H1 (cell line): ENCODE results near the gene MZF1. TPM values are rescaled to one million over a fixed set of nuclear protein-coding genes. Genes with fewer than 3 reads are reported as not detected.
A peak's percentile ranks its signal among the peaks of the same experiment; 100 is the strongest.

Experiments
- CTCF ChIA-PET: fragments of 300-600 bp; sonication (Branson Sonifier 250); formaldehyde crosslinking; loops from one replicate; lab custom pipeline; 2021; ENCODE audit not compliant: partially characterized antibody; lab: Charles Lee
- POLR2A ChIA-PET: fragments of 300-600 bp; sonication (Branson Sonifier 250); formaldehyde crosslinking; loops from one replicate; lab custom pipeline; 2021; ENCODE audit warnings: inconsistent platforms; ENCODE audit not compliant: partially characterized antibody; lab: Charles Lee
- DNase-seq, 2 experiments: peaks; one replicate each; pipeline versions ENCODE4 v3.0.0 to v3.0.0-alpha.2; 2010 to 2022; ENCODE audit warnings: low spot score in 2 of 2, low read depth in 1 of 2, mixed read lengths in 1 of 2
- FAIRE-seq: peaks from 2 replicates; lab custom pipeline; 2011; peaks lifted over from hg19 to GRCh38; lab: Jason Lieb, UNC
- H2AFZ ChIP-seq: 2 replicates; pipeline ENCODE4 v1.8.1; 2012; ENCODE audit warnings: low read length, inconsistent platforms
- H2AK5ac ChIP-seq: 2 replicates; pipeline ENCODE4 v1.6.1; 2013; ENCODE audit warnings: low read depth, low read length
- H2BK120ac ChIP-seq: replicated peaks from 2 replicates; pipeline ENCODE3; 2013; ENCODE audit warnings: low read depth, low read length, inconsistent platforms
- H2BK12ac ChIP-seq: 2 replicates; pipeline ENCODE4 v1.6.1; 2013; ENCODE audit warnings: low read depth, low read length
- H2BK15ac ChIP-seq: 2 replicates; pipeline ENCODE4 v1.6.1; 2013; ENCODE audit warnings: low read length
- H2BK20ac ChIP-seq: 2 replicates; pipeline ENCODE4 v1.6.1; 2013; ENCODE audit warnings: low read length
- H2BK5ac ChIP-seq: 2 replicates; pipeline ENCODE4 v1.6.1; 2013; ENCODE audit warnings: low read depth, low read length
- H3K14ac ChIP-seq: 2 replicates; pipeline ENCODE4 v1.6.1; 2013; ENCODE audit warnings: inconsistent platforms; ENCODE audit not compliant: insufficient read length
- H3K18ac ChIP-seq: 2 replicates; pipeline ENCODE4 v1.6.1; 2013; ENCODE audit warnings: low read length; ENCODE audit errors: extremely low read depth
- H3K23ac ChIP-seq: 2 replicates; pipeline ENCODE4 v1.6.1; 2013; ENCODE audit warnings: inconsistent platforms; ENCODE audit not compliant: insufficient read length
- H3K23me2 ChIP-seq: 2 replicates; pipeline ENCODE4 v1.6.1; 2013; ENCODE audit warnings: low read depth, low read length
- H3K27ac ChIP-seq: 2 replicates; pipeline ENCODE4 v1.6.1; 2011; ENCODE audit warnings: low read depth, low read length, inconsistent platforms
- H3K27me3 ChIP-seq, 4 experiments: replicated peaks in 1 of 4; 1 replicate in 1 of 4; 2 replicates in 3 of 4; pipeline versions ENCODE4 v1.6.1 to v1.8.1; 2011 to 2013; ENCODE audit warnings: low read length in 3 of 4, mild to moderate bottlenecking in 3 of 4, inconsistent platforms in 2 of 4, mixed read lengths in 2 of 4, moderate library complexity in 1 of 4; ENCODE audit not compliant: control insufficient read depth in 3 of 4, insufficient read depth in 3 of 4; ENCODE audit errors: extremely low read depth in 1 of 4
- H3K36me3 ChIP-seq, 4 experiments: 2 replicates each; pipeline versions ENCODE4 v1.6.1 to v1.8.1; 2011 to 2013; ENCODE audit warnings: mild to moderate bottlenecking in 4 of 4, low read length in 3 of 4, moderate library complexity in 2 of 4, control low read depth in 1 of 4, inconsistent platforms in 1 of 4; ENCODE audit not compliant: insufficient read depth in 4 of 4, control insufficient read depth in 2 of 4
- H3K4ac ChIP-seq: replicated peaks from 2 replicates; pipeline ENCODE3; 2013; ENCODE audit warnings: low read length, low read depth, mixed read lengths, inconsistent platforms; ENCODE audit not compliant: insufficient read length
- H3K4me1 ChIP-seq, 4 experiments: replicated peaks in 1 of 4; 1 replicate in 1 of 4; 2 replicates in 3 of 4; pipeline versions ENCODE4 v1.6.1 to v1.8.1; 2011 to 2013; ENCODE audit warnings: low read length in 3 of 4, inconsistent platforms in 2 of 4, mixed read lengths in 1 of 4; ENCODE audit not compliant: insufficient read depth in 4 of 4, control insufficient read depth in 3 of 4
- H3K4me2 ChIP-seq, 2 experiments: 2 replicates each; pipeline versions ENCODE4 v1.6.1 to v1.8.1; 2011 to 2013; ENCODE audit warnings: low read depth in 2 of 2, low read length in 2 of 2, control low read depth in 1 of 2, inconsistent platforms in 1 of 2, mild to moderate bottlenecking in 1 of 2; ENCODE audit not compliant: insufficient read depth in 1 of 2
- H3K4me3 ChIP-seq, 4 experiments: fragments of 200-600, 300-600 bp in 1 of 4; sonication (generic), shearing (Covaris generic), sonication (Bioruptor Twin) in 1 of 4; 2 replicates each; pipeline versions ENCODE4 v1.5.1 to v1.8.1; 2011 to 2016; ENCODE audit warnings: low read length in 4 of 4, low read depth in 3 of 4, control low read depth in 2 of 4, inconsistent platforms in 2 of 4, mild to moderate bottlenecking in 2 of 4, mixed read lengths in 1 of 4, moderate library complexity in 1 of 4; ENCODE audit not compliant: insufficient read depth in 2 of 4; ENCODE audit errors: extremely low read depth in 1 of 4
- H3K56ac ChIP-seq: replicated peaks from 2 replicates; pipeline ENCODE3; 2013; ENCODE audit warnings: low read depth, mild to moderate bottlenecking, mixed read lengths, low read length, inconsistent platforms; ENCODE audit not compliant: insufficient read length
- H3K79me1 ChIP-seq: 2 replicates; pipeline ENCODE4 v1.6.1; 2013; ENCODE audit warnings: low read depth, low read length, control low read depth
- H3K79me2 ChIP-seq, 2 experiments: 2 replicates each; pipeline versions ENCODE4 v1.6.1 to v1.8.1; 2012 to 2013; ENCODE audit warnings: low read length in 2 of 2, mild to moderate bottlenecking in 2 of 2, inconsistent platforms in 1 of 2; ENCODE audit not compliant: insufficient read depth in 2 of 2, control insufficient read depth in 1 of 2
- H3K9ac ChIP-seq, 4 experiments: replicated peaks in 1 of 4; 1 replicate in 1 of 4; 2 replicates in 3 of 4; pipeline versions ENCODE4 v1.6.1 to v1.8.1; 2011 to 2013; ENCODE audit warnings: low read depth in 3 of 4, low read length in 3 of 4, control low read depth in 2 of 4, mild to moderate bottlenecking in 2 of 4, moderate library complexity in 2 of 4, inconsistent platforms in 1 of 4; ENCODE audit errors: extremely low read depth in 1 of 4
- H3K9me3 ChIP-seq, 2 experiments: 2 replicates each; pipeline versions ENCODE4 v1.6.1 to v1.8.1; 2012 to 2013; ENCODE audit warnings: mild to moderate bottlenecking in 2 of 2, moderate library complexity in 2 of 2, control low read depth in 1 of 2, inconsistent platforms in 1 of 2, low read depth in 1 of 2, low read length in 1 of 2, mixed read lengths in 1 of 2; ENCODE audit not compliant: insufficient read depth in 2 of 2
- H4K20me1 ChIP-seq, 2 experiments: replicated peaks in 1 of 2; 2 replicates each; pipeline versions ENCODE3 to v1.8.1; 2011 to 2013; ENCODE audit warnings: inconsistent platforms in 2 of 2, low read length in 2 of 2, mild to moderate bottlenecking in 1 of 2; ENCODE audit not compliant: insufficient read depth in 2 of 2, control insufficient read depth in 1 of 2
- H4K5ac ChIP-seq: 2 replicates; pipeline ENCODE4 v1.6.1; 2013; ENCODE audit warnings: low read length, low read depth, mixed read lengths, inconsistent platforms; ENCODE audit not compliant: insufficient read length
- H4K8ac ChIP-seq: 2 replicates; pipeline ENCODE4 v1.8.0; 2013; ENCODE audit warnings: mild to moderate bottlenecking, moderate library complexity, low read length, inconsistent platforms; ENCODE audit not compliant: insufficient read depth; ENCODE audit errors: extremely low read depth
- H4K91ac ChIP-seq: replicated peaks from 2 replicates; pipeline ENCODE3; 2013; ENCODE audit warnings: low read length, mixed read lengths, inconsistent platforms; ENCODE audit not compliant: insufficient read length
- CBX8 ChIP-seq: fragments of 300-800, 300-1000 bp; sonication (generic); IDR thresholded peaks from 2 replicates; pipeline ENCODE4 v1.7.1; 2016; ENCODE audit warnings: low read depth, low read length, borderline replicate concordance
- CHD2 ChIP-seq: IDR thresholded peaks from 2 replicates; pipeline ENCODE4 v1.6.1; 2012; ENCODE audit warnings: low read length, improper control_type of control experiment
- EGR1 ChIP-seq: IDR thresholded peaks from 2 replicates; pipeline ENCODE4 v1.6.1; 2011; ENCODE audit warnings: low read depth, low read length, borderline replicate concordance
- JUN ChIP-seq: IDR thresholded peaks from 2 replicates; pipeline ENCODE4 v1.6.1; 2011; ENCODE audit warnings: low read depth, mild to moderate bottlenecking, improper control_type of control experiment, low read length
- KDM1A ChIP-seq: fragments of 200-600, 300-600 bp; sonication (generic); IDR thresholded peaks from 2 replicates; pipeline ENCODE4 v1.7.1; 2016; ENCODE audit warnings: mild to moderate bottlenecking, low read length, borderline replicate concordance
- POU5F1 ChIP-seq: IDR thresholded peaks from 2 replicates; pipeline ENCODE4 v1.6.1; 2011; ENCODE audit warnings: low read depth, mild to moderate bottlenecking, low read length, moderate library complexity
- SAP30 ChIP-seq: fragments of 300-600 bp; sonication (generic); IDR thresholded peaks from 2 replicates; pipeline ENCODE4 v1.7.1; 2012; ENCODE audit warnings: low read length, moderate library complexity, mild to moderate bottlenecking, inconsistent platforms; ENCODE audit not compliant: insufficient read depth, insufficient replicate concordance
- WGBS, 2 experiments: shearing (Covaris generic) in 1 of 2; methylation state at CpG; one replicate each; pipeline versions ENCODE4 v1.1.6 to v1.1.7; 2013 to 2015; ENCODE audit warnings: low lambda C conversion rate in 2 of 2, mixed read lengths in 2 of 2, inconsistent platforms in 1 of 2, low coverage in 1 of 2, missing lambda C conversion rate in 1 of 2; ENCODE audit not compliant: insufficient replicate concordance in 2 of 2, insufficient coverage in 1 of 2, insufficient read length in 1 of 2; ENCODE audit errors: extremely low coverage in 1 of 2, missing lambda C conversion rate in 1 of 2; 5-methylcytosine and 5-hydroxymethylcytosine counted together
- polyA plus RNA-seq, 7 experiments: library from polyadenylated mRNA; depleted of rRNA in 3 of 7; stranded (reverse) in 5 of 7; unstranded in 2 of 7; fragments of >200 nt in 5 of 7; fragments of 200-250 nt in 2 of 7; gene quantifications; 1 replicate in 5 of 7; 2 replicates in 1 of 7; 4 replicates in 1 of 7; pipeline versions ENCODE4 v1.2.1 to v1.2.3, GENCODE V29; 2011 to 2013; ENCODE audit warnings: missing spikeins in 2 of 7, mixed read lengths in 2 of 7
- total RNA-seq: library from RNA; stranded (reverse); fragmentation: NEBNext Ultra II Directional; extraction: Animal tissue kit (Norgen Biotek cat#: 25700); gene quantifications from 2 replicates; pipeline ENCODE4 v1.2.1, GENCODE V29; 2021

The MZF1 gene
- total and polyA plus RNA-seq, 2 of the 8 experiments (the other 6 are each of a cell fraction or from before 2014, with no cell fraction given), result 15.2 to 25.0 TPM

GRCh38 chr19:58555369-58555885 lies 17.7 kb downstream of the MZF1 start:
- peak overlapping the region; percentile 84 for H3K27ac ChIP-seq
- 82% methylated on average over 4 of the region's 4 CpGs; no CpG with 5 or more reads in 1 of the 2 experiments for WGBS, 2 experiments
- H2AK5ac ChIP-seq, result no peak overlapping the region
- peaks cover 3 to 12% of the 10 kb centered on the region in 2 experiments for H4K20me1 ChIP-seq
- H2BK120ac ChIP-seq, result no peak overlapping the region
- H4K8ac ChIP-seq, result peak overlapping the region; percentile 87
- no peak overlapping the region for H2BK20ac ChIP-seq
- no peaks in the 10 kb centered on the region for H3K27me3 ChIP-seq
- FAIRE-seq (no peak), DNase-seq (no peak)
- no peak overlapping the region for H2BK12ac ChIP-seq
- H2BK5ac ChIP-seq, result peak overlapping the region; percentile 89
- no peak overlapping the region for H3K14ac ChIP-seq
- no peaks in the 10 kb centered on the region for H3K9me3 ChIP-seq
- peak overlapping the region; percentile 13 for H4K5ac ChIP-seq
- ChIA-PET CTCF (interaction anchor here (0.8 to 4.6 kb wide), 5 partner anchors 10 to 36 kb away, joined by 3 to 33 read pairs (median 9); partner anchors contain the start of genes TRIM28 and ZBTB45), POLR2A (interaction anchor here (0.8 to 13.8 kb wide), 15 partner anchors 9 to 204 kb away, joined by 3 to 650 read pairs (median 6); partner anchors contain the start of genes MZF1, RNF225, RPS5 and SLC27A5)
- H3K4me3 ChIP-seq, result peak overlapping the region; percentile 28 to 70 (median 50); a peak in 7 of 8 replicates
- peaks cover 14 to 34% (median 25%) of the 10 kb centered on the region in 4 experiments for H3K36me3 ChIP-seq
- H3K79me2 ChIP-seq, result peaks cover 7 to 19% of the 10 kb centered on the region in 2 experiments
- H3K23me2 ChIP-seq, result peaks cover 24% of the 10 kb centered on the region
- H4K91ac ChIP-seq, result peak overlapping the region; percentile 1
- no peak overlapping the region for H3K56ac ChIP-seq
- H3K4me2 ChIP-seq, result peak overlapping the region; percentile 70 to 76
- H2BK15ac ChIP-seq, result 0 out of 2 replicates have a peak overlapping the region, but pooled peaks have one; percentile 16
- peak overlapping the region; percentile 38 for H3K18ac ChIP-seq
- H3K79me1 ChIP-seq, result peaks cover 8% of the 10 kb centered on the region
- no peak overlapping the region for H2AFZ ChIP-seq
- H3K4me1 ChIP-seq, result peaks cover 0 to 31% (median 17%) of the 10 kb centered on the region in 4 experiments; a peak in 6 of 7 replicates
- peak overlapping the region; percentile 65 for H3K4ac ChIP-seq
- H3K23ac ChIP-seq, result no peak overlapping the region
- peak overlapping the region in 3 of 4 experiments; percentile 57 to 64 (median 58); a peak in 6 of 7 replicates for H3K9ac ChIP-seq
- no peak for TF ChIP-seq JUN
- TF ChIP-seq POU5F1, result no peak
- TF ChIP-seq CBX8, result no peak
- TF ChIP-seq CHD2, result no peak
- no peak for TF ChIP-seq SAP30
- no peak for TF ChIP-seq EGR1
- TF ChIP-seq KDM1A, result no peak
